Measurements from ENCODE around the gene ADAMTS17.

DNA sequence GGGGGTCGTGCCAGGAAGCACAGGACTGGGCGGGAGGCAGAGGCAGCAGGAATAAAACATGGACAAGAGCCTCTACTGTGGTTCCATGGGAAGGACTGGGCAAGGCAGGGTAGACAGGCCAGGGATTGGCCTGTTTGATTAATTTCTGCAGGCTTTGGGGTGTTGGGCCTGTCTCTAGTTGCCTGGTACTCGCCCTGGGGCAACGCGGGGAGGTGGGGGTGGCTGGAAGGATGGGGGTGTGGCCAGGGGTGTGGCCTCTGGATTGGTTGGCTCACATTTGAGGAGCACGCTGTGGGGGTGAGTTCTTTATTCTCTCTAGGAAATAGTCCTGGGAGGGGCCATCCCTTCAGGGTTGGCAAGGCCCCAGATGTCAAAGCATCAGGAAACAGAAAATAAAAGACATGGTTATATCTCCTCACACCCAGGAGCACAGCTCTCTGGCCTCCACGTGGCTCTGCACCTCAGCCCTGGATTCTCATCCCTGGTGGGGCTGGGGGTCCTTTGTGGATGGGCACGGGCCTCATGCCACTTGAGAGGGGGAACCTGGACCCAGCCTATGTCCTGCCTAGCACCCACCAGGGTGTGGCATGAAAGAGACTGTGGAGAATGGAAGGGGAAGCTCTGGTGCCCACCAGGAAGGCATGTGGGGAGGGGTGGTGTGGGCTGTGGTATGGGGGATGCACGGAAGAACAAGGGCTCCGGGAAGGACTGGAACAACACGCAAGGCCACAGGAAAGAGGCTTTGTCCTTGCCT, 385.6 kb downstream of the ADAMTS17 start:
- no peak for TF ChIP-seq CTCF (IDR thresholded peaks at IDR 0.05)
- TF ChIP-seq EP300 (IDR thresholded peaks at IDR 0.05) = no peak
